Astrocyte (in vitro differentiated cells and primary cell): Measurements from ENCODE around the gene MTNR1B. TPM values are rescaled to one million over a fixed set of nuclear protein-coding genes. Genes with fewer than 3 reads are reported as not detected.

Source experiments
- DNase-seq: peaks from one replicate; pipeline ENCODE4 v3.0.0-alpha.2; 2010; ENCODE audit warnings: low read depth
- FAIRE-seq: peaks from 2 replicates; lab custom pipeline; 2011; peaks lifted over from hg19 to GRCh38; lab: Jason Lieb, UNC
- H2AFZ ChIP-seq: 2 replicates; pipeline ENCODE4 v1.6.0; 2012; ENCODE audit warnings: low read depth, low read length, inconsistent platforms
- H3K27ac ChIP-seq: 2 replicates; pipeline ENCODE4 v1.5.1; 2011; ENCODE audit warnings: low read depth, low read length, inconsistent platforms
- H3K27me3 ChIP-seq: 2 replicates; pipeline ENCODE4 v1.6.0; 2011; ENCODE audit warnings: low read length, inconsistent platforms; ENCODE audit not compliant: insufficient read depth
- H3K36me3 ChIP-seq: 2 replicates; pipeline ENCODE4 v1.5.1; 2011; ENCODE audit warnings: low read length, inconsistent platforms; ENCODE audit not compliant: insufficient read depth
- H3K4me1 ChIP-seq: 2 replicates; pipeline ENCODE4 v1.5.1; 2011; ENCODE audit warnings: low read length, inconsistent platforms; ENCODE audit not compliant: insufficient read depth
- H3K4me2 ChIP-seq: 2 replicates; pipeline ENCODE4 v1.6.0; 2012; ENCODE audit warnings: low read length, inconsistent platforms
- H3K4me3 ChIP-seq: 2 replicates; pipeline ENCODE4 v1.5.1; 2011; ENCODE audit warnings: low read depth, mild to moderate bottlenecking, low read length, inconsistent platforms; ENCODE audit not compliant: insufficient read depth
- H3K79me2 ChIP-seq: 2 replicates; pipeline ENCODE4 v1.6.0; 2012; ENCODE audit warnings: mild to moderate bottlenecking, low read length, inconsistent platforms; ENCODE audit not compliant: insufficient read depth
- H3K9ac ChIP-seq: 2 replicates; pipeline ENCODE4 v1.6.0; 2012; ENCODE audit warnings: mild to moderate bottlenecking, low read length, inconsistent platforms
- H3K9me3 ChIP-seq: 2 replicates; pipeline ENCODE4 v1.5.1; 2012; ENCODE audit warnings: low read depth, mild to moderate bottlenecking, low read length, inconsistent platforms; ENCODE audit not compliant: insufficient read depth
- H4K20me1 ChIP-seq: 2 replicates; pipeline ENCODE4 v1.6.0; 2012; ENCODE audit warnings: low read length, inconsistent platforms; ENCODE audit not compliant: insufficient read depth
- H3K27ac Mint-ChIP-seq: one replicate; pipeline ENCODE4 v1.8.0; 2021; ENCODE audit warnings: mild to moderate bottlenecking, mixed read lengths; ENCODE audit not compliant: unreplicated experiment
- H3K27me3 Mint-ChIP-seq: one replicate; pipeline ENCODE4 v1.8.0; 2021; ENCODE audit warnings: low read depth, mixed read lengths; ENCODE audit not compliant: unreplicated experiment
- H3K36me3 Mint-ChIP-seq: one replicate; pipeline ENCODE4 v1.8.0; 2021; ENCODE audit warnings: low read depth, mixed read lengths; ENCODE audit not compliant: unreplicated experiment
- H3K4me1 Mint-ChIP-seq: one replicate; pipeline ENCODE4 v1.8.0; 2021; ENCODE audit warnings: low read depth, mixed read lengths; ENCODE audit not compliant: unreplicated experiment
- H3K4me3 Mint-ChIP-seq: one replicate; pipeline ENCODE4 v1.8.0; 2021; ENCODE audit warnings: mild to moderate bottlenecking, moderate library complexity, mixed read lengths; ENCODE audit not compliant: unreplicated experiment
- H3K9me3 Mint-ChIP-seq: one replicate; pipeline ENCODE4 v1.8.0; 2021; ENCODE audit warnings: mild to moderate bottlenecking, mixed read lengths; ENCODE audit not compliant: unreplicated experiment
- CTCF ChIP-seq: IDR thresholded peaks from 2 replicates; pipeline ENCODE4 v1.5.1; 2011; ENCODE audit warnings: low read depth, mild to moderate bottlenecking, inconsistent platforms, low read length, moderate library complexity; ENCODE audit not compliant: insufficient read depth
- EZH2 ChIP-seq: IDR thresholded peaks from 2 replicates; pipeline ENCODE4 v1.6.1; 2012; ENCODE audit warnings: mild to moderate bottlenecking, low read length, inconsistent platforms; ENCODE audit not compliant: insufficient read depth
- total RNA-seq: library from RNA; stranded (reverse); gene quantifications from 2 replicates; pipeline ENCODE4 v1.2.1, GENCODE V29; 2021

The MTNR1B gene
- total RNA-seq, 1 donor from 2014 or later: not detected

- FAIRE-seq (no peak), DNase-seq (no peak)
- H3K9ac ChIP-seq: no peak overlapping the region
- peaks cover 20% of the 10 kb centered on the region for H3K27me3 ChIP-seq
- H3K36me3 ChIP-seq: no peaks in the 10 kb centered on the region
- H3K4me2 ChIP-seq: no peak overlapping the region
- no peak for TF ChIP-seq EZH2
- no peak for TF ChIP-seq CTCF
- H3K27me3 Mint-ChIP-seq: peaks cover 13% of the 10 kb centered on the region
- H3K4me3 ChIP-seq: no peak overlapping the region
- H3K4me1 Mint-ChIP-seq: peaks cover 8% of the 10 kb centered on the region
- no peak overlapping the region for H3K4me3 Mint-ChIP-seq
- no peaks in the 10 kb centered on the region for H4K20me1 ChIP-seq
- no peaks in the 10 kb centered on the region for H3K9me3 Mint-ChIP-seq
- H3K9me3 ChIP-seq: no peaks in the 10 kb centered on the region
- no peak overlapping the region for H3K27ac ChIP-seq
- H3K27ac Mint-ChIP-seq: no peak overlapping the region
- no peak overlapping the region for H2AFZ ChIP-seq
- no peaks in the 10 kb centered on the region for H3K79me2 ChIP-seq
- no peaks in the 10 kb centered on the region for H3K36me3 Mint-ChIP-seq
- peaks cover 8% of the 10 kb centered on the region for H3K4me1 ChIP-seq
Measured at GRCh38 chr11:92965196-92965595, 4.3 kb upstream of the MTNR1B start.

- no peaks in the 10 kb centered on the region for H3K9me3 Mint-ChIP-seq
- Histone ChIP-seq H3K9ac (no peak overlapping the region), H2AFZ (no peak overlapping the region), H3K4me2 (no peak overlapping the region), H4K20me1 (no peaks in the 10 kb centered on the region), H3K27me3 (peaks cover 21% of the 10 kb centered on the region), H3K27ac (no peak overlapping the region), H3K4me1 (peaks cover 8% of the 10 kb centered on the region), H3K9me3 (no peaks in the 10 kb centered on the region), H3K4me3 (no peak overlapping the region), H3K36me3 (no peaks in the 10 kb centered on the region), H3K79me2 (no peaks in the 10 kb centered on the region)
- no peak overlapping the region for H3K27ac Mint-ChIP-seq
- FAIRE-seq: no peak
- H3K36me3 Mint-ChIP-seq: no peaks in the 10 kb centered on the region
- peaks cover 27% of the 10 kb centered on the region for H3K27me3 Mint-ChIP-seq
- DNase-seq: no peak
- H3K4me3 Mint-ChIP-seq: no peak overlapping the region
- TF ChIP-seq EZH2: no peak
- no peak for TF ChIP-seq CTCF
- peaks cover 8% of the 10 kb centered on the region for H3K4me1 Mint-ChIP-seq
Measured at GRCh38 chr11:92967178-92967577, 2.3 kb upstream of the MTNR1B start.

DNA sequence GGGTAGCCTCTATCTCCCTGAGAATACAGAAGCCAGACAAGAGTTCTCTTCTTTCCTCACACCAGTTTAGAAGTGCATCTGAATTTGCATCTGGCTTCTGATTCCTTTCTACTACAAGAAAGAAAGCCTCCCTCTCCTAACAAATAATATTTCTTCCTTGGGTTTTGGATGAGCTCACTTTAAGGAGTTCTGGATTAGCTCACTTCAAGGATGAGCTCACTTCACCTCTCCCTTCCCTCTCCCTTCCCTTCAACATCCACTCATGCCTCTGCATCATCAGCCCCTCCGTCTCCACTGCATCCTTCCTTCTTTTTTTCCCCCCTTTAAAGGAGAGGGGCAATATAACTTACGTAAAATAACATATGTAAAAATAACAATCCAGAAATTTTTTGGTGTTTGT is 1.6 kb upstream of the MTNR1B start:
- Mint-ChIP-seq H3K4me3 (no peak overlapping the region), H3K4me1 (peaks cover 8% of the 10 kb centered on the region), H3K27me3 (peaks cover 31% of the 10 kb centered on the region), H3K36me3 (no peaks in the 10 kb centered on the region), H3K27ac (no peak overlapping the region), H3K9me3 (no peaks in the 10 kb centered on the region)
- Histone ChIP-seq H3K79me2 (no peaks in the 10 kb centered on the region), H2AFZ (no peak overlapping the region), H3K27ac (no peak overlapping the region), H3K36me3 (no peaks in the 10 kb centered on the region), H3K4me1 (peaks cover 8% of the 10 kb centered on the region), H3K9me3 (no peaks in the 10 kb centered on the region), H3K9ac (no peak overlapping the region), H3K4me3 (no peak overlapping the region), H4K20me1 (no peaks in the 10 kb centered on the region), H3K4me2 (no peak overlapping the region), H3K27me3 (peaks cover 21% of the 10 kb centered on the region)
- DNase-seq: no peak
- TF ChIP-seq EZH2: no peak
- TF ChIP-seq CTCF: no peak
- no peak for FAIRE-seq
